GM18907 (cell line): ENCODE measurements around the gene STK36.
A peak's percentile ranks its signal among the peaks of the same experiment; 100 is the strongest.

Experiments
- ATAC-seq: cut with Tn5 transposase; IDR thresholded peaks from one replicate; pipeline ENCODE4 v1.9.1; 2021; ENCODE audit warnings: mild to moderate bottlenecking, moderate library complexity; ENCODE audit not compliant: unreplicated experiment

Gene STK36, protein sequence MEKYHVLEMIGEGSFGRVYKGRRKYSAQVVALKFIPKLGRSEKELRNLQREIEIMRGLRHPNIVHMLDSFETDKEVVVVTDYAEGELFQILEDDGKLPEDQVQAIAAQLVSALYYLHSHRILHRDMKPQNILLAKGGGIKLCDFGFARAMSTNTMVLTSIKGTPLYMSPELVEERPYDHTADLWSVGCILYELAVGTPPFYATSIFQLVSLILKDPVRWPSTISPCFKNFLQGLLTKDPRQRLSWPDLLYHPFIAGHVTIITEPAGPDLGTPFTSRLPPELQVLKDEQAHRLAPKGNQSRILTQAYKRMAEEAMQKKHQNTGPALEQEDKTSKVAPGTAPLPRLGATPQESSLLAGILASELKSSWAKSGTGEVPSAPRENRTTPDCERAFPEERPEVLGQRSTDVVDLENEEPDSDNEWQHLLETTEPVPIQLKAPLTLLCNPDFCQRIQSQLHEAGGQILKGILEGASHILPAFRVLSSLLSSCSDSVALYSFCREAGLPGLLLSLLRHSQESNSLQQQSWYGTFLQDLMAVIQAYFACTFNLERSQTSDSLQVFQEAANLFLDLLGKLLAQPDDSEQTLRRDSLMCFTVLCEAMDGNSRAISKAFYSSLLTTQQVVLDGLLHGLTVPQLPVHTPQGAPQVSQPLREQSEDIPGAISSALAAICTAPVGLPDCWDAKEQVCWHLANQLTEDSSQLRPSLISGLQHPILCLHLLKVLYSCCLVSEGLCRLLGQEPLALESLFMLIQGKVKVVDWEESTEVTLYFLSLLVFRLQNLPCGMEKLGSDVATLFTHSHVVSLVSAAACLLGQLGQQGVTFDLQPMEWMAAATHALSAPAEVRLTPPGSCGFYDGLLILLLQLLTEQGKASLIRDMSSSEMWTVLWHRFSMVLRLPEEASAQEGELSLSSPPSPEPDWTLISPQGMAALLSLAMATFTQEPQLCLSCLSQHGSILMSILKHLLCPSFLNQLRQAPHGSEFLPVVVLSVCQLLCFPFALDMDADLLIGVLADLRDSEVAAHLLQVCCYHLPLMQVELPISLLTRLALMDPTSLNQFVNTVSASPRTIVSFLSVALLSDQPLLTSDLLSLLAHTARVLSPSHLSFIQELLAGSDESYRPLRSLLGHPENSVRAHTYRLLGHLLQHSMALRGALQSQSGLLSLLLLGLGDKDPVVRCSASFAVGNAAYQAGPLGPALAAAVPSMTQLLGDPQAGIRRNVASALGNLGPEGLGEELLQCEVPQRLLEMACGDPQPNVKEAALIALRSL (N-terminal part only)

DNA sequence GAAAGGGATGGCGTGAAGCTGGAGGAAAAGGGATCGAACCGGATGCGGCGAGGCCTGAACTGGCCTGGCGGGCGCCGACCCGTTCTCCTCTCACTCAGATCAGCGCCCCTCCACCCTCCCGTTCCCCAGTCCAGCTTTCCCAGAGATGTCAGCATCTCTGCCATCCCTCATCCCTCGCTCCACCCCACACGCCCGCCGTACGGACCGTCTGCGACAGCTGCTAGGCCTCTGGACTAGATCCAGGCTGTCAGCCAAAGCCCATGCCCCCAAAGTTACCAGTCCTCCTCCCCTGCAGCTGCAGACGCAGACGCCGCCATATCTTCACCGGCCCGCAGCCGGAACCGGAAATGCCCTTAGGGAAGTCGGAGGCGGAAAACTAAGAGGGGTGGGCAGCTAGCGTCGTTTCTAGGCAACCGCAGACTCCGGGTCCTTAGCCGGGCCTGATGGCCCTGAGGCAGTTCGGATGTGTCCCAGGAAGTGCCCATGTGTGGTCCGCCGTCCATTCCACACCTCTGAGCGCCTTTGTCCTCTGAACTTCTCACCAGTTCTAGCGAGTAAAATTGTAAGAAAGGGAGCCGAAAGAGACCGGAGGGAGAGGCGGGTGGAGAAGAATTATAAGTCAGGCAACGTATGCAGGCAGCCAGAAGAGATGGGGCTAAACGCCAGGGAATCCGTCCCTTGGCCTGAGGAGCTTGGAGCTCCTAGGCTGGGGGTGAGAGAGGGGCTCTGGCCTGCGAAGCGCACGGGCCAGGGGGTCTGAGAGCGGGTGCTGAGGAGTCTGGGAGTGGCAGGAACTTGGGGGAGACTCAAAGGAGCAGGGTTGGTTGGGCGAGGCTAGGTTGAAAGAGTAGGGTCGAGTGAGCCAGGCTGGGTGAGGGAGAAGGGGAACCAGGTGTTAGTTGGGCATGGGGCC is at the start of gene STK36, which contains the start of gene RNF25:
Gene STK36, plus strand, starts transcription at position 433 of the 913 bp plus-strand sequence. CDS start 744 bp downstream, outside the sequence.
Gene RNF25, minus strand, starts transcription at position 349 of the 913 bp plus-strand sequence. Its CDS starts 32 bp downstream, at position 317.
- ATAC-seq = peak; percentile 95

DNA sequence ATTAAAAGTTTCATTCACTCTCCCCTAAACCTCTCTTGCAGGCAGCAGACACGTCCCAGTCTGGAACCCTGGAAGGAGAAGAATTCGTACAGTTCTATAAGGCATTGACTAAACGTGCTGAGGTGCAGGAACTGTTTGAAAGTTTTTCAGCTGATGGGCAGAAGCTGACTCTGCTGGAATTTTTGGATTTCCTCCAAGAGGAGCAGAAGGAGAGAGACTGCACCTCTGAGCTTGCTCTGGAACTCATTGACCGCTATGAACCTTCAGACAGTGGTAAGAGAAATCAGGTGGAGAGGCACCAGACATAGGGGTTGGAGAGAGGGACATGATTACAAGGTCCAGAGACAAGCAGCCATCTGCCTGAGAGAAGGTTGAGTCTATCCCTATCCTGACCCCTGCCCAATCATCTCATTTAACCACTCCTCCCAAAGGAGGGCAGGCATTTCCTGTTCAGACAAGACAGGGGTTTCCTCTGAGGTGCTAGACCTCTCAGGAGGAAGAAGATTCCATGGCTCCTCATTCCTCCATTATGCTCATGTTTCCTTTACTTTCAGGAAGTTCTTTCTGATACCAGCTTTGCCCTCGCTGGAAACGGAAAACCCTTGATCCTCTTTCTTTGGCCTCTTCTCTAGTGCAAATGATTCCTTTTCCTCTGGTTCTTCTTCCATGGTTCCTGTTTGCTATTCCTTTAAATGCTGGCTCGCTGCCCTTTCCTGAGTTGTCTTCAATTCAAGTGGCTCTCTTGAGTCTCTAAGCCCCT is 49.1 kb upstream of the STK36 start:
- no peak for ATAC-seq

DNA sequence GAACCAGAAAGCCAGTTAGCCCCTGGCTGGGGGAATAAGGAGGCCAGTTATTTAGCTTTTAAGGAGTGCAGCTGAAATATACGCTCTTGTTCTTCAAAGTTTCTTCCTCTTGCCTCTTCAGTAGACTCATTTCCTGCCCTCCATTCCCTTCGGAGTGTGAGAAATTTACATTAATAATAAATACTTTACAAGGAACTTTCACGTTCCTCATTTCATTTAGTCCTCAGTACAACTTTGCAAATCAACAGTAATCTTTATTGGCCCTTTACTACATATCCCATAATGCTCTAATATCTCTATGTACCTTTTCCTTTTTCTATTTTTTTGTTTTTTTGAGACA is 48.5 kb upstream of the STK36 start:
- ATAC-seq = no peak

GRCh38 chr2:218626369-218626768 is 45.5 kb upstream of the STK36 start:
- no peak for ATAC-seq

DNA sequence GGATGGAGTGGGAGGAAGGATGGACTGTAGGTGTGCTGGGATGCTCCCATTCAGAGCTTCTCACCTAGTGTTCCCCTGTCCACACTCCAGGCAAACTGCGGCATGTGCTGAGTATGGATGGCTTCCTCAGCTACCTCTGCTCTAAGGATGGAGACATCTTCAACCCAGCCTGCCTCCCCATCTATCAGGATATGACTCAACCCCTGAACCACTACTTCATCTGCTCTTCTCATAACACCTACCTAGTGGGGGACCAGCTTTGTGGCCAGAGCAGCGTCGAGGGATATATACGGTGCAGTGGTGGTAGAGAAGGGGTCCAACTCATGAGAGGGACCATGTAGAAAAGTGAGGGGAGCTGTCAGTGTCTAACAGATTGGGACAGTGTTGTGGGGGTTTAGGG is 43.9 kb upstream of the STK36 start:
- no peak for ATAC-seq

GRCh38 chr2:218631837-218632236 is 40.0 kb upstream of the STK36 start:
- no peak for ATAC-seq

- no peak for ATAC-seq
Observed at GRCh38 chr2:218635719-218636118, 36.2 kb upstream of the STK36 start.

- no peak for ATAC-seq
Observed at GRCh38 chr2:218638372-218638771, 33.5 kb upstream of the STK36 start.

DNA sequence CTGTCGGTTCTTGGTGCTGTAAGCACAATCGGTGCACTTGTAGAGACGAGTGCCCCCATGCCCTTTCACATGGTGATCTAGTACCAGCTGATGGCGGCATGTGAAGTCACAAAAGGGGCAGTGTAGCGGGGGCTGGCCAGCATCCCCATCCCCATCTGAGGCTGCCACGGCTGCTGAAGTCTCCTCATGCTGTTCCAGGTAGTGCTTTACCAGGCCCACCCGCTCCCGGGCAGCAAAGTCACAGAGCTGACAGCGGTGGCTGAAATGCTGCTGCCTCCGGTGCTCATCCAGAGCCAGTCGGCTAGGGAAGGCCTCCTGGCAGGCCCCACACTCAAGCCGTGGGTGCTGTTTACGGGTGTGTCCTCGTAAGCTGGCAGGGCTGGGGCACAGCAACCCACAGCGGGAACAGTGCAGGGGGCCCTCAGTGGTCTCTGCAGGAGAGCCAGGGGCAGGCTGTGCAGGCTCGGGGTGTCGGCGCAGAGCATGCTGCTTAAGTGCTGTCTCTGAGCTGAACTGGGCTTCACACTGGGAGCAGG is 29.7 kb upstream of the STK36 start:
- no peak for ATAC-seq

GRCh38 chr2:218642786-218643185 is 29.1 kb upstream of the STK36 start:
- ATAC-seq = no peak

- no peak for ATAC-seq
Observed at GRCh38 chr2:218643751-218644310, 28.1 kb upstream of the STK36 start.

GRCh38 chr2:218644721-218645120 is 27.2 kb upstream of the STK36 start:
- no peak for ATAC-seq

DNA sequence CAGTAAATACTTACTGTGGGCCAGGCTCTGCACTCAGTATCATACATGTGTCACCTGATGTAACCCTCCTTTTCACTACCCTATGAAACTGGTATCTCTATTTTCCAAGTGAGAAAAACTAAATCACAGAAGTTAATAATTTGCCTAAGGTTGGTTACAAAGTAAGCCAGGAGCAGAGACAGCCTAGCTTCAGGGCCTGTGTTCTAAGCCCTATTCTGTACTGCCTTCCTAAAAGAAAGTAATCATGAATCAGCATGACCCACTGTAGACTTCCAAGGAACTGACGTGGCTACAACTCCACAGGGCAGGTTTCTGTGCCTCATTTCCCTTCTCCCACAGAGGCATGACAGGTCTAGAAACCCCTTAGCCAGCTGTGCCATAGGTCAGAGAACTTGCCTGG is 26.8 kb upstream of the STK36 start:
- peak; percentile 53 for ATAC-seq

DNA sequence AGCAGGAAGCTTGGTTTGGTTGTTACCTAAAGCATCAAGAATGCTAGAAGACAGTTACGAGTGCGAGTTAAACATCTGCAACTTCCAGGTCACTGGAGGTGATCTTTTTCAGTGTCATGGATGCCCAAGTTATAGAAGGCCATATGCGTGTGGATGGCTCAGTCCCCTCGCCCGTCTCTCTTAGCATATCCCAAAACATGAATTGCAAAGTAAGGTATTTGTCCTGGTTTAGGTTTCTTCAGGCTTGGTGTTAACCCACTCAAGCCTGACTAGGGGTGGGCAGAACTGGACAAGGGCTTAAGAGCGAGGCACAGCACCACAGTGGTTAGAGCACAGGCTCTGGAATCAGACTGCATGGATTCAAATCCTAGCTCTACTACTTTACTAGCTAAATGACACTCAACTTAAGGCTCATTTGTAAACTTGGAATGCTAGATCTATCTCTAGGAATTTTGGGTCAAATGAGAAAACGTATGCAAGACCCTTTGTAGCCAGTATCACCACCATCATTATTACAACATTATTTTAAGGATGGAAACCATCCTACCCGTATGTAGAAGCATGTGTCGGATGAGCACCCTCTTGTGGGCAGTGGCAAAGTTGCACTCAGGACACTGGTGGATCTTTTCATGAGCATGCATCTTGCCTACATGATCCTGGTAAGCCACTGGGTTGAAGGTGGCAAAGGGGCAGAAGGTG is 23.6 kb upstream of the STK36 start:
- no peak for ATAC-seq

DNA sequence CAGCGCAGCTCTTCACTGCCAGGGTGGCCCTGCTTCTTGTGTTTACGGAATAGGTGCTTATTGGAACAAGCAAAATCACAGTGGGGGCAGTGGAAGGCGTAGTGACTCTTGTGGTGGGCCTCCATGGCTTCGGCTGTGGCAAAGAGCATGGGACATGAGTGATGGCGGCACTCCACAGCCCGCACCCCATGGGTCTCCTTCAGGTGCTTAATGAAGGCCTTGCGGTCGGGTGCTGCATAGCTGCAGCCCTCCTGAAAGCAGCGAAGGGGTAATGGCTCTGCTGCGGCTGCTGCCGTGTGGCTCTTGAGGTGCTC is 23.1 kb upstream of the STK36 start:
- no peak for ATAC-seq

DNA sequence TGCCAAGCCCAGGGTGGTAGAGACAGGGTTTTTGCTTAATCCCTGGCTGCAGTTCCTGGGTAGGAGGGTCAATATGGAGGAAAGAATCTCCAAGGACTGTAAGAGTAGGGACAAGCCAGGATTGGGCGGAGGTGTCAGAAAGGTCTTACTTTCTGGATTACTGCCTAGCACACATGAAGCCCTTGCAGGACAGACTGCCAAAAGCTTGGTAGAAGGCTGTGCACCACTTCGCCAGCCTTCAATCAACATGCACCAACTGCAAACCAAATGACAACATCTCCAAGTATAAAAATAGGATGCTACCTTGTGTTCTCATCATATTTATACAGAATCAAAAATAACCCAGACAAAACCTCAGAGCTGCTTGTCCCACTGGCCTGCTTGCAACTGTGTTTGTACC is 16.1 kb upstream of the STK36 start:
- no peak for ATAC-seq

DNA sequence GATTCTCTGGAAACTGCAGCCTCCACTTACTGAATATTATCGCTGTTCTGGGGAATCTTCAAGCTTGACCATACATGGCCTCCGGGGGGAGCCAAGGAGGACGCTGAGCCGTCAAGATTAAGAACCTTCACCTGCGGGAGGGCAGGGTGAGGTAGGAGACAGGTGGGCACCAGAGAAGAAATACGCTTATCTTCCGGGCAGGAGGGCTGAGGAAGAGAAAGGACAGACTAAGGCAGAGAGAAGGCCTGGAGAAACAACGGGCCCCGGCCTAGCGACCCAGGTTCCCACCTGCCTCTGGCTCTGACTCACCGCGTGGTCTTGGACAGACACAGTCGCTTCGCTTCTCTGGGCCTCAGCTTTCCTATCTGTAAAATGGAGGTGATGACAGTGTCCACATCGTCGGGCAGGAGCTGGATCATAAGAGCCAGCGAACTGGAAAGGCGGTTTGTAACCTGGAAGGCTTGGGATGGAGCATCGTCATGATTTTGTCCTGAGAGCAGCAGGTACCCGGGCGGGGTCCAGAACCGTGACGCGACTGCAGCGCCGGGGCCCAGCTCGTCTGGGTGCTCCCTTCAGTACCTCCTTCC is 13.1 kb upstream of the STK36 start:
- ATAC-seq = peak; percentile 37
